Retinal pigment epithelial cell (primary cell): ENCODE data around the gene CCN2.

Experiments used
- DNase-seq: peaks from one replicate; pipeline ENCODE4 v3.0.0-alpha.2; 2010; ENCODE audit warnings: low read depth
- H3K4me3 ChIP-seq: 2 replicates; pipeline ENCODE4 v1.5.1; 2011; ENCODE audit warnings: mild to moderate bottlenecking, low read length, control low read depth, moderate library complexity
- CTCF ChIP-seq: conservative IDR thresholded peaks from 2 replicates; pipeline ENCODE4 v1.5.1; 2011; ENCODE audit warnings: low read depth, low read length, control low read depth, inconsistent platforms

Gene CCN2

GRCh38 chr6:131992557-131992956 lies 41.4 kb upstream of the CCN2 start:
- TF ChIP-seq CTCF, result no peak
- H3K4me3 ChIP-seq, result no peak overlapping the region
- no peak for DNase-seq

GRCh38 chr6:131989036-131989435 lies 37.9 kb upstream of the CCN2 start:
- TF ChIP-seq CTCF, result no peak

GRCh38 chr6:131982740-131983259 lies 31.6 kb upstream of the CCN2 start:
- TF ChIP-seq CTCF, result no peak
- no peak for DNase-seq
- no peak overlapping the region for H3K4me3 ChIP-seq

More at GRCh38 chr6:131989036-131989435, 37.9 kb upstream of the CCN2 start:
- H3K4me3 ChIP-seq, result no peak overlapping the region
- DNase-seq, result no peak

GRCh38 chr6:131981624-131981978 lies 30.4 kb upstream of the CCN2 start:
- H3K4me3 ChIP-seq, result no peak overlapping the region
- DNase-seq, result no peak
- no peak for TF ChIP-seq CTCF

- no peak overlapping the region for H3K4me3 ChIP-seq
- no peak for DNase-seq
- no peak for TF ChIP-seq CTCF
Observed at GRCh38 chr6:131980791-131981623, 29.8 kb upstream of the CCN2 start.

- TF ChIP-seq CTCF, result no peak
- no peak overlapping the region for H3K4me3 ChIP-seq
- no peak for DNase-seq
Observed at GRCh38 chr6:131980338-131980790, 29.2 kb upstream of the CCN2 start.
